Stimulated activated CD8-positive, alpha-beta memory T cell treated with anti-CD3 and anti-CD28 coated beads, Interleukin-15, amount 100 ng/mL, for 1 hour (primary cell): ENCODE data around the gene RNU6-9.

ENCODE experiments used
- DNase-seq: peaks from one replicate; pipeline ENCODE4 v3.0.0-alpha.2; 2020; ENCODE audit warnings: low read depth

The RNU6-9 gene

GRCh38 chr19:919199-920050, 26.1 kb downstream of the RNU6-9 start:
- DNase-seq, result no peak

GRCh38 chr19:920051-920864, 27.0 kb downstream of the RNU6-9 start:
- DNase-seq, result no peak

- no peak for DNase-seq
Observed at GRCh38 chr19:924553-925086, 31.3 kb downstream of the RNU6-9 start.

DNA sequence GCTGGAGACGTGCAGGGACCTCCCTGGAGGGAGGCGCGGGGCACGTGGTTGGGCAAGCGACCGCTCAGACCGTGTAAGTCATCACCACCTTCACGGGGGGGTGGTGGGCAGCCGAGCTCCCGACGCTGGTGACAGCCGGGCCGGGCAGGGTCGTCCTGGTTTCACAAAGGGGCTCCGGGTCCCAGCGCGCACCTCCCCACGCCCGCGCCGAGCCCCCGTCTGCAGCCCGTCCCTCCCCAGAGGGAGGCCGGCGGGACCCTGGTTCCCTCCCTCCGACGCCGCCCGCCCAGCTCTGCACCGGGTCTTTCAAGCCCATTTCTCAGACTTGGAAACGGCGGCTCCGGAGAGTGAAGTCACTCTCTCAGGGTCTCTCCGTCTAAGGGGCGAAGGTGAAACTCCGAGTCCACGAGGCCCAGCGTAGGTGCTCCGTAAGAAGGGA, 31.8 kb downstream of the RNU6-9 start:
- DNase-seq, result no peak

DNA sequence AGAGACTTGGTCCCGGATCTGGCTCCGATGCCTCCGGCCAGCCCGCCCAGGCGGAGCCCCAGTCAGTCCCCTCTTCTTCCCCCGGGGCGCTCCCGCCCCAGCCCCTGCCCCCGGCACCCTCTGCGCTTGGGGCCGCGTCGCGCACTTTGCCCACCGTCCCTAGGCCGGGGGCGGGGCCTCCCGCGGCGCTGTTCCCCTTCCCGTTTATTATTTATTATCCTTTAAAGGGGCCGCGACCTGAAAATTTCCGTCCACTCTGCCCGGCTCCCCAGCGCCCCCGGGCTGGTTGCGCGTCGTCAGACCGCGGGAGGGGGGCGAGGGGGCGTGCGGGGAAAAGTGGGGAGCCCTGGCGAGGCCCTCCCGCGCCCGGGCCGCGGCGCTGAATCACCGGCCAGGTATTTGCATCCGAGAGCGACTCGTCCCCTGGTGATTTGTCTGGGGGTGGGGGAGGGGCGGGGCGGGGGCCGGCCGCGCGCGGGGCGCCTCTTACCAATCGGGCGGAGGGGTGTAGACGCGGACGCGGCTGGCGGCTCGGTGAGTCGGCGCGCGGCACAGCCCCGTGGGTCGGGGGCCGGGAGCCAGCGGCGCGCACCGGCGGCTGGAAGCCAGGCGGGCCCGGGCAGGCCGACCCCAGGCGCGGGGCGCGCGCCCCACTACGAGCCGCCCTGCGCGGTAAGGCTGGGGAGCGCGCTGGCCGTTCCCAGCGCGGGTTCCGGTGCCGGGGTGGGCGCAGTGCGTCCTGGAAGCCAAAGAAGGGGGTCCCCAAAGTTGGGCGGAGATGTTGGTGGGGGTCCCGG, 32.4 kb downstream of the RNU6-9 start, which contains the start of gene ARID3A:
Gene ARID3A (plus strand): TSS at position 510 of the 797 bp plus-strand sequence. CDS start 3,494 bp downstream, outside the sequence.
- DNase-seq, result no peak

DNA sequence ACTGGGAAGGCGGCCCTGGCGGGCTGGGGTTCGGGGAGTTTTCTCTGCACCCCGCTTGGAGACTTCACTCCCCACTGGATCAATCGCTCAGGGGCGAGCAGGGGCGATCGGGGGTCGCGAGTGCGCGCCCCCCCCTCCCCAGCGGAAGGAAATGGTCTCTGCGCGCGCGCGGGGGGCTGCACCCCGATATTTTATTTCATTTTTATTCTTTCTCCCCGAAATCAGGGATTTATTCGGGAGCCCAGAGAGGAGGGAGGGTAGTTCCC, 33.0 kb downstream of the RNU6-9 start:
- DNase-seq, result no peak

DNA sequence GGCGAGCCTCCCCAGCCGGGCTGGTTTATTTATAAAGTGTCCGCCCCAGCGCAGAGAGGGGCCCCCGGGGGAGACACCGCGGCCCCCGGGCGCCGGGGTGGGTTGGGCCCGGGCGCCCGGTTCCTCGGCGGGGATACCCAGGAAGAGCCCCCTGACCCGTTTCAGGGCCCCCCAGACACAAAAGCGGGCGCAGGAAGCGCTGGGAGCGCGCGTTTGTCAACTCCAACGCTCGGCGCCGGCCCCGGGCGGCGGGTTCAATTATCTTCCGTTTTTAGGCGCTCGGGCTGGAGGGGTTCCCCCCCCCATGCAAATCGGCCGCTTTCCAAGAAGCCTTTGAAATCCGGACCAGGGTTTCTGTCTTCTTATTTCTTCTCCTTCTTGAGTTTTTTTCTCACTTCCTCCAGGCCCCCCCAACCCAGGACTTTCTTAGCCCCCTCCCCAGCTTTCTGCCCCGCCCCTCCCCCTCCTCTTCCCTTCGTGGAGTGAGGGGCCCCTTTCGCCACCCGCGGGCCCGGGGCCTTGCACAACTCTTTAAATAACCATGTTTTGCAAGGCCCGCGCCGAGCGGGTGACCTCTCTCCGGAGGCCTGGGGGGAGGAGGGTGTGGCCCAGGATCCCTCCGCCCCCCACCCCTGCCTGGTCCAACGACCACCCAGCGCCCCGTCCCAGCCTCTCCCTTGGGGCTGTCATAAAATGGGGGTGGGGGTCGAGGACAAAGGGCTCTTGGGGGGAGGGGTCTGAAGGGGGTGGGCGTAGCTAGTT, 33.5 kb downstream of the RNU6-9 start:
- DNase-seq, result no peak

DNA sequence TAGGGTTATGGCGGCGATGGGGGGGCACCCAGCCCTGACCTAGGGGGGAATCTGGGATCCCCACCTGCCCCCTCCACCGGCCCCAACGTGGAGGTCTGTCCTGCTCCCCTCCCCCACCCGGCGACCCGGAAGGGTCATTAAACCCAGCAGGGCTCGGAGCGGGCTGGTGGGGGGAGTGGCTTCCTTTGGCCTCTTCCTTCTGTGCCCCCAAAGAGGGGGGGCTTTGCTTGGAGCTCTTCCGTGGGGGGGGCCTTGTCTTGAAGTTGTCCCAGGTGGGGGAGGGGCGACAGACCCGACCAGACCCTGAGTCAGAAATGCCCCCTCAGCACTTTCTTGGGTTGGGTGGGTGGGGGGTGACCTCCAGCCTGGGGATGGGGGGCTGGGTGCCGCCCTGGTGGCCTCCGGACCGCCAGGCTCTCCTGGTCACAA, 34.1 kb downstream of the RNU6-9 start:
- DNase-seq, result no peak

DNA sequence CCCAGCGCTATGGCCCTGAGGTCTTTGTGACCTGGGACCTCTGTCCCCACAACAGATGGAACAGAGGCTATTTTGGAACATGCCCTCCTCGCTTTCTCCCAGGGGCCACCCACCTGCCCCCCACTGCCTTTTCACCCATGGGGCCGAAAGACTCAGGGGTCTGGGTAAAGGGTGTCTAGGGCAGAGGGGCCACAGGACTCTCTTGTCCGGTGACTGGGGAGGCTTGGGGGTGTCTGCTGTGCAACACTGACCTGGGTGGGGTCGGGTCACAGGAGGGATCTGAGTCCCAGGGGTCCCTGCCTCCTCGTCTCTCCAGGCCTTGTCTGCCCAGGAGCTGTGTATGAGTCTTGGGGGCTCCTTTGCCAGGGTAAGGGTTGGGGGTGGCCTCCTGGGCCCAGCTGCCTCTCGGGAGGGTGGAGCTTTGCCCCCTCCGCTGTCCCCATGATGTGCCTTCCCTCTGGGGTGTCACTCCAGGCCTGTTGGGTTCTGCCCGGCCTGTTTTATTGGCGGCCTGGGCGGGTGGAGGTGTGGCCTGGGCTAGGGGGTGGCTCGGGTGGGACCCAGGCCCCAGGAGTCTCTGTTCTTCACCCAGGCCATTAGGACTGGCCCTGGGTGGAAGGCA, 34.6 kb downstream of the RNU6-9 start:
- DNase-seq, result no peak

DNA sequence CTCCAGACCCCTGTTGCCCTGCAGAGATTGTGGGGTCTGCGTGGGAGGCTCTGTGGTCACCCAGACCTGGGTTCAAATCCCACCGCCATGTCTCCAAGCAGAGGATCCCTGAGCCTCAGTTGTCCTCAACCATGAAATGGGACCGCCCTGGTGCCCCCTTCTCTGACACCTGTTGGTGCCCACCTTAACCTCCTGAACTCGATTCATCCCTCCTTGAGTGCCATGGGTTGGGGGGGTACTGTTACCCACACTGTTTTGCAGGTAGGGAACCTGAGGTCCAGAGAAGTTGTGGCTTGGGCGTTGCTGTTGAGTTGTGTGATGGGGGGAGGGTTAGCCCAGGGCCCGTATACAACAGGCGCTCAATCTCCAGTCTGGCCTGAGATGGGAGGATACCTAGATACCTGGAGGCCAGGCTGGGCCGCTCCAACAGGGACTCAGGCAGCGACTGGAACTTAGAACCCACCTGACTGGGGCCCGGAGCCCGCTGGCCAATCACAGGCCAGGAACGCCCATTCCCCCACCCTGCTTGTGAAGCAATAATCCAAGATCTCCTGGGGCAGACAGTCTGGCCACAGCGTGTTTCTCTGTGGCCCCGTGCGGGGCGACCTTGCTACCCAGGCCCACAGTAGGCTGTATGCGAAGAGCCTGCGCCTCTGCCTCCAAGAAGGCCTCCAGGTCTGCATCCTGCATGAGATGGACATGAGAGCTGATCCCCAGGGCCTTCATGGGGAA, 35.4 kb downstream of the RNU6-9 start:
- no peak for DNase-seq

GRCh38 chr19:929203-929890, 36.1 kb downstream of the RNU6-9 start:
- no peak for DNase-seq

DNA sequence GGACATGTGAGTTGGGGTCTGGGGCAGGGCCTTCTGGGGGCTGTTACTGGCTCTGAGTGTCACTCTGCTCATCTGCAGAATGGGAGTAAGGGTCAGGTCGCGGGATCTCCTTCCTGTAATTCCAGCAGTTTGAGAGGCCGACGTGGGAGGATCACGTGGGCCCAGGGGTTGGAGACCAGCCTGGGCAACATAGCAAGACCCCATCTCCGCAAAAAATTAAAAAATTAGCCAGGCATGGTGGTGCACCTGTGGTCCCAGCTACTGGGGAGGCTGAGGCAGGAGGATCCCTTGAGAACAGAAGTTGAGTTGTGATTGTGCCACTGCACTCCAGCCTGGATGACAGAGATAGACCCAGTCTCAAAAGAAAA, 36.6 kb downstream of the RNU6-9 start:
- no peak for DNase-seq

DNA sequence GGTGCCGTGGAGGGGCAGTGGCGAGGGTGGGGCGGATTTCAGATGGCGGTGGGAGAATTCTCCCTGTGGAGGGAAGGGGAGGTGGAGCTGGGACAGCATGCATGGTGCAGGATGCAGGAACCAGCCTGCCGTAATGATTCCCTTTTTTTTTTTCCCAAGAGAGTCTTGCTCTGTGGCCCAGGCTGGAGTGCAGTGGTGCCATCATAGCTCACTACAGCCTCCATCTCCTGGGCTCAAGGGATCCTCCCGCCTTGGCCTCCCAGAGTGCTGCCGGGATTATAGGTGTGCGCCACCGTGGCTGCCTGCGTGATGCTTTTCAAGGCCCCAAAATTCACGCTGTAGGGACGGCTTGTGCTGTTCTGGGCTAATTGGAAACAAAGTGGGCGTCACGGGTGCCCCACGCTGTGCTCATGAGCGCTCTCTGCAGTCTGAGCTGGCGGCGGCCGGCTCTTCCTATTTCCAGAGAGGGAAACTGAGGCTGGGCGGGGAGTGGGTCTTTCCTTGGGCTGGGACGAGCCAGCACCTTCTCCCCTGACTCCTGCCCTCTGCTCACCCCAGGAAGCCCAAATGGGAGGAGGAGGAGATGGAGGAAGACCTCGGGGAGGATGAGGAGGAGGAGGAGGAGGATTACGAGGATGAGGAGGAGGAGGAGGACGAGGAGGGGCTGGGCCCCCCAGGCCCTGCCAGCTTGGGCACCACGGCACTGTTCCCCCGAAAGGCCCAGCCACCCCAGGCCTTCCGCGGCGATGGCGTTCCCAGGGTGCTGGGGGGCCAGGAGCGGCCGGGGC, 38.8 kb downstream of the RNU6-9 start:
- no peak for DNase-seq

GRCh38 chr19:932648-933552, 39.6 kb downstream of the RNU6-9 start:
- DNase-seq, result no peak

GRCh38 chr19:933553-933882, 40.2 kb downstream of the RNU6-9 start:
- no peak for DNase-seq

DNA sequence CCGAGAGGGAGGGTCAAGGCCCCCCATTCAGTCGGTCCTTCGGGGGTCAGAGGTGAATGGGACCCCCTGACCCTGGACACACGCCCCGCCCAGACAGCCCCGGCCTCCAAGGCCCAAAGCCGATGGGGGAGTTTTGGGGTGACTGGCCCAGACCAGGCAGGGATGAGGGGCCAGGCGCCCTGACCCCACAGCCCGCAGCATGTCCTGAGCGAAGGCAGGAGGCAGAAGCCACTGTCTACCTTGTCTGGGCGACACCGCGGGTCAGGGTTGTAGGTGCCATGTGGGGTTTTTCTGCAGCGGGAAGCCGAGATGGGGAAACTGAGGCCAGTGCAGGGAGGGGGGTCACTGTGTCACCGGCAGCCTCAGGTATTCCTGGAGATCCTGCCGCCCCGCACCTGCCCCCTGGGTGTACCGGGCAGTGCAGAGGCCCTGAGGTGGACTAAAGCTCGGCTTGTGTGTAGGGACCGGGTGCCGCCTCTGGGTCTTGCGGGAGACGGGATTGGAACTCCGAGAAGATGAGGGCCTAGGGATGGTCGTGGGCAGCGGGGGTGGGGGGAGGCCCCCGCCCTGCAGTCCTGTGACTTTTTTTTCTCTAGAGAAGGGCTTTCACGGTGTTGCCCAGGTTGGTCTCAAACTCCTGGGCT, 41.0 kb downstream of the RNU6-9 start:
- no peak for DNase-seq

DNA sequence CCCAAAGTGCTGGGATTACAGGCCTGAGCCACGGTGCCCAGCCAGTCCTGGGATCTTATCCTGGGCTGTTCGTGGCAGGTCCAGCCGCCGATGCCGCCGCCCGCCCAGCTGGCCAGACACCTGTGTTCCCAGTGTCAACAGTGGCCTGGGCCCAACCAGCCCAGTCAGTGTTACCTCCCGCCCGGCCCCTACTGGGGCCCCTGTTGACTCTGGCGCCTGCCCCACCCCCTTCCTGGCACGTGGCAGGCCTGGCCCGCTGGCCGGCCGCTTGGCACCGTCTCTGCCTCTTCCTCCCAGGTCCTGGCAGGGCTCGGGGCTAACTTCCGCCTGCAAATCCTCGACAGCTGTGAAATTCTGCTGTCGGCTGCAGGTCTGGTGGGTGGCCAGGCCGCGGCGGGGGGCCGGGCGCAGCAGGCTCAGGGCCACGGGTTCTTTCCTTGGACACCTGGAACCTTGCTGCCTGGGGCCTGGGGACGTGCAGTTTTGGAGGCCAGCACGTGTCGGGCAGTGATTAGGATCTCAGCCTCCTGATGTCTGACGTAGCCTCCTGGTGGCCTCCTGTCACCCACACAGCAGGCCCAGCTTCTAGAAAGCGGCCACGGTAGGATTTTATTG, 41.7 kb downstream of the RNU6-9 start:
- no peak for DNase-seq
